ENCODE results near the gene GDI1.

Gene GDI1

DNA sequence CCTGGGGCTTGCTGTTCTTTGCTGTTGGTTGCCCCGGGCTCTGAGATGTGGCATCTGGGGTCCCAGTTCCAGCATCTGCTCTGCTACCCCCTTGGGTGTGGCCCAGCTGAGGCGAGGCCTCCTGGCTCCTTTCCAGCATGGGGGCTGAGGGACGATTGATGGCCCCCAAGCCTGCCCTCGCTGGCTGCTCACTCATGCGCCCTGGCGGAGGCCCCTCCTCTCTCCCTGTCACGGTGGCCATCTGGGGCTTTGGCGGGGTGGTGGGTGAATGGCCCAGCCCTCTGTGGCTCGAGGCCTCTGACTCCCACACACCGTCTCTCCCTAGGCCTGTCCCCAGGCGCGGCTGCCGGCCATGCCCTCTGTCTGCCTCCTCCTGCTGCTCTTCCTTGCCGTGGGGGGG is 22.9 kb downstream of the GDI1 start:
- no peak overlapping the region for H3K9ac ChIP-seq (ENCODE audit: low read length)
- no peaks in the 10 kb centered on the region for H3K36me3 ChIP-seq (ENCODE audit: control insufficient read depth, insufficient read depth, low read length)
- H3K9me3 ChIP-seq (ENCODE audit: control insufficient read depth, low read length): no peaks in the 10 kb centered on the region
- no peaks in the 10 kb centered on the region for H3K27me3 ChIP-seq (ENCODE audit: control insufficient read depth, insufficient read depth, low read length)
- H3K4me1 ChIP-seq (ENCODE audit: control insufficient read depth, insufficient read depth, low read length): peaks cover 4% of the 10 kb centered on the region
- no peak overlapping the region for H3K4me3 ChIP-seq (ENCODE audit: low read length)

DNA sequence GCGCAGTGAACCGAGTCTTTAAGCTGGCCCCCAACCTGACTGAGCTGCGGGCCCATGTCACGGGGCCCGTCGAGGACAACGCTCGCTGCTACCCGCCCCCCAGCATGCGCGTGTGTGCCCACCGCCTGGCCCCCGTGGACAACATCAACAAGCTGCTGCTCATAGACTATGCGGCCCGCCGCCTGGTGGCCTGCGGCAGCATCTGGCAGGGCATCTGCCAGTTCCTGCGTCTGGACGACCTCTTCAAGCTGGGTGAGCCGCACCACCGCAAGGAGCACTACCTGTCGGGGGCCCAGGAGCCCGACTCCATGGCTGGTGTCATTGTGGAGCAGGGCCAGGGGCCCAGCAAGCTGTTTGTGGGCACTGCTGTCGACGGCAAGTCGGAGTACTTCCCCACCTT is 23.4 kb downstream of the GDI1 start:
- H3K27me3 ChIP-seq (ENCODE audit: control insufficient read depth, insufficient read depth, low read length): no peaks in the 10 kb centered on the region
- H3K9ac ChIP-seq (ENCODE audit: low read length): no peak overlapping the region
- no peaks in the 10 kb centered on the region for H3K36me3 ChIP-seq (ENCODE audit: control insufficient read depth, insufficient read depth, low read length)
- H3K4me1 ChIP-seq (ENCODE audit: control insufficient read depth, insufficient read depth, low read length): peaks cover 4% of the 10 kb centered on the region
- no peak overlapping the region for H3K4me3 ChIP-seq (ENCODE audit: low read length)
- H3K9me3 ChIP-seq (ENCODE audit: control insufficient read depth, low read length): no peaks in the 10 kb centered on the region

DNA sequence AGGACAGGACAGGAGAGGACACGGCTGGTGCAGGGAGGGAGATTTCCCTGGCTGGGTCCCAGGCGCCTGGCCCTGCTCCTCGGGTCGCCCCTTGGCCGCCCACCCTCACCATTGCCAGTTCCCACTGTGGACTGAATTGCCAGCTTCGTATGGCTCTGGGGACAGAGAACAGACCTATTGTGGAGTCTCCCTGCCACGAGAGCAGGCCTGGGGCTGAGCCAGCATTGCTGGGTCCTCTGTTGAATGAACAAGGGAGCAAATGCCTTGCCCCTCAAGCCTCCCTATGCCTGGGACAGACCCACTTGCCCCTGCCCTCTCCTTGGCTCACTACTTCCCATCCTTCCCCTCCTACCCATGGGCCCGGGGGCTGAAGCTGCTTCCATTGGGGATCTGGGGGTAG is 25.4 kb downstream of the GDI1 start:
- Histone ChIP-seq H3K4me1 (ENCODE audit: control insufficient read depth, insufficient read depth, low read length) (peaks cover 4% of the 10 kb centered on the region), H3K36me3 (ENCODE audit: control insufficient read depth, insufficient read depth, low read length) (no peaks in the 10 kb centered on the region), H3K27me3 (ENCODE audit: control insufficient read depth, insufficient read depth, low read length) (no peaks in the 10 kb centered on the region), H3K9ac (ENCODE audit: low read length) (no peak overlapping the region), H3K9me3 (ENCODE audit: control insufficient read depth, low read length) (no peaks in the 10 kb centered on the region), H3K4me3 (ENCODE audit: low read length) (no peak overlapping the region)

DNA sequence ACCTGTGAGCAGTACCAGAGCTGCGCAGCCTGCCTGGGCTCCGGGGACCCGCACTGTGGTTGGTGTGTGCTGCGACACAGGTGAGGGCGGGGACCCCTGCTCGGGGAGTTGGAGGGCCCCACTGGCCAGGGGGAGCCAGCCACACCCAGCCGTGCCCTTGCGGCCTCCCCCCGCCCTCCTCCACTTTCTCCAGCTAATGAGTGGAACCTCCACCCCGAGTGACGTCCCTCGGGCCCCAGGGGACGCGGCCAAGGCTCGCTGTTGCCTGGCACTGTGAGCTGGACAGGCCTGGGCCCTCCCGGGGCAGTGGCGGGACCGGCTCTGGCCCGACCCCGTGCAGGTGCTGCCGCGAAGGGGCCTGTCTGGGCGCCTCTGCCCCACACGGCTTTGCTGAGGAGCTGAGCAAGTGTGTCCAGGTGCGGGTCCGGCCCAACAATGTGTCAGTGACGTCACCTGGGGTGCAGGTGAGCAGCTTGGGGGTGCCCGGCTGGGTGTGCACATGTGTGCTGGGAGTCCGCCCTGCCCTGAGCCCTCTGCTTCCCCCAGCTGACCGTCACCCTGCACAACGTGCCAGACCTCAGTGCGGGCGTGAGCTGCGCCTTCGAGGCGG is 26.8 kb downstream of the GDI1 start:
- no peaks in the 10 kb centered on the region for H3K9me3 ChIP-seq (ENCODE audit: control insufficient read depth, low read length)
- H3K4me3 ChIP-seq (ENCODE audit: low read length): no peak overlapping the region
- H3K36me3 ChIP-seq (ENCODE audit: control insufficient read depth, insufficient read depth, low read length): no peaks in the 10 kb centered on the region
- no peak overlapping the region for H3K9ac ChIP-seq (ENCODE audit: low read length)
- H3K27me3 ChIP-seq (ENCODE audit: control insufficient read depth, insufficient read depth, low read length): no peaks in the 10 kb centered on the region
- peaks cover 4% of the 10 kb centered on the region for H3K4me1 ChIP-seq (ENCODE audit: control insufficient read depth, insufficient read depth, low read length)

DNA sequence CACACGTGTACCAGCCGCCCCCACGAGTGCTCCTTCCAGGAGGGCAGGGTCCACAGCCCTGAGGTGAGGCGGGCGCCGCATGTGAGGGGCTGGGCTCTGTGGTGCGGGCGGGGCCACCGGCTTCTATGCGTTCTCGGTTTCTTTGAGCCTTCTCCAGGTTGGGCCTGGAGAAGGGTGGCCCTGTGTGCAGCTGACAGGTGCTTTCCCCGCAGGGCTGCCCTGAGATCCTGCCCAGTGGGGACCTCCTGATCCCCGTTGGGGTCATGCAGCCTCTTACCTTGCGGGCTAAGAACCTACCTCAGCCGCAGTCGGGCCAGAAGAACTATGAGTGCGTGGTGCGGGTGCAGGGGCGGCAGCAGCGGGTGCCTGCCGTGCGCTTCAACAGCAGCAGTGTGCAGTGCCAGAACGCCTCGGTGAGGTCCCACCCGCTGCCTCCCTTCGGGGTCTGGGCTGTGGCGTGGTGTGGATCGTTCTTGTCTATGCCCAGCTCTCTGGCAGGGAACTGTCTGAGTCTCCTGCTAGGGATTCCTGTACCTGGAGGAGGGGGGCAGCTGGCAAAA is 27.9 kb downstream of the GDI1 start:
- no peaks in the 10 kb centered on the region for H3K9me3 ChIP-seq (ENCODE audit: control insufficient read depth, low read length)
- H3K9ac ChIP-seq (ENCODE audit: low read length): no peak overlapping the region
- peaks cover under 1% of the 10 kb centered on the region for H3K4me1 ChIP-seq (ENCODE audit: control insufficient read depth, insufficient read depth, low read length)
- H3K4me3 ChIP-seq (ENCODE audit: low read length): no peak overlapping the region
- H3K27me3 ChIP-seq (ENCODE audit: control insufficient read depth, insufficient read depth, low read length): no peaks in the 10 kb centered on the region
- H3K36me3 ChIP-seq (ENCODE audit: control insufficient read depth, insufficient read depth, low read length): no peaks in the 10 kb centered on the region

DNA sequence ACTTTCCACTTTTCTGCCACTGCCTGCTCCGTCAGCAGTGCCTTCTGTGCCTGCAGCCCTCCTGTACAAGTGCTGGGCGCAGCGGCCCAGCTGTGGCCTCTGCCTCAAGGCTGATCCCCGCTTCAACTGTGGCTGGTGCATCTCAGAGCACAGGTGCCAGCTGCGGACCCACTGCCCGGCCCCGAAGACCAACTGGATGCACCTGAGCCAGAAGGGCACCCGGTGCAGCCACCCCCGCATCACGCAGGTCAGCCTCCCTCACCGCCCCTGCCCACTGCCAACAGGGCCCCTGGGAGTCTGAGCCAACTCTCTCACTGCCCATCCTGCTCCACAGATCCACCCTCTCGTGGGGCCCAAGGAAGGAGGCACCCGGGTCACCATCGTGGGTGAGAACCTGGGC is 28.6 kb downstream of the GDI1 start:
- Histone ChIP-seq H3K9ac (ENCODE audit: low read length) (no peak overlapping the region), H3K4me3 (ENCODE audit: low read length) (no peak overlapping the region), H3K27me3 (ENCODE audit: control insufficient read depth, insufficient read depth, low read length) (no peaks in the 10 kb centered on the region), H3K36me3 (ENCODE audit: control insufficient read depth, insufficient read depth, low read length) (no peaks in the 10 kb centered on the region), H3K9me3 (ENCODE audit: control insufficient read depth, low read length) (no peaks in the 10 kb centered on the region), H3K4me1 (ENCODE audit: control insufficient read depth, insufficient read depth, low read length) (no peaks in the 10 kb centered on the region)

DNA sequence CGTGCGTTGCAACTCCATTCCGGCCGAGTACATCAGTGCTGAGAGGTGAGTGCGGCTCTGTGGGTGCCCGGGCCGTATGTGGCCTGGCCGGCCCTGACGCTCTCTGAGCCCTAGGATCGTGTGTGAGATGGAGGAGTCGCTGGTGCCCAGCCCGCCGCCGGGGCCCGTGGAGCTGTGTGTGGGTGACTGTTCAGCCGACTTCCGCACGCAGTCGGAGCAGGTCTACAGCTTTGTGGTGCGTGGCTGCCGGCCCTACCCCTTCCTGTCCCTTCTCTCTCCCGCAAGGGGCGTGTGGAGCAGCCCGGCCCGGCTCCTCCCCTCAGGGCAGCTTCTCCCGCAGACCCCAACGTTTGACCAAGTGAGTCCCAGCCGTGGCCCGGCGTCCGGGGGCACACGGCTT is 29.1 kb downstream of the GDI1 start:
- H3K9me3 ChIP-seq (ENCODE audit: control insufficient read depth, low read length): no peaks in the 10 kb centered on the region
- no peak overlapping the region for H3K9ac ChIP-seq (ENCODE audit: low read length)
- no peaks in the 10 kb centered on the region for H3K4me1 ChIP-seq (ENCODE audit: control insufficient read depth, insufficient read depth, low read length)
- H3K4me3 ChIP-seq (ENCODE audit: low read length): no peak overlapping the region
- H3K27me3 ChIP-seq (ENCODE audit: control insufficient read depth, insufficient read depth, low read length): no peaks in the 10 kb centered on the region
- H3K36me3 ChIP-seq (ENCODE audit: control insufficient read depth, insufficient read depth, low read length): no peaks in the 10 kb centered on the region

DNA sequence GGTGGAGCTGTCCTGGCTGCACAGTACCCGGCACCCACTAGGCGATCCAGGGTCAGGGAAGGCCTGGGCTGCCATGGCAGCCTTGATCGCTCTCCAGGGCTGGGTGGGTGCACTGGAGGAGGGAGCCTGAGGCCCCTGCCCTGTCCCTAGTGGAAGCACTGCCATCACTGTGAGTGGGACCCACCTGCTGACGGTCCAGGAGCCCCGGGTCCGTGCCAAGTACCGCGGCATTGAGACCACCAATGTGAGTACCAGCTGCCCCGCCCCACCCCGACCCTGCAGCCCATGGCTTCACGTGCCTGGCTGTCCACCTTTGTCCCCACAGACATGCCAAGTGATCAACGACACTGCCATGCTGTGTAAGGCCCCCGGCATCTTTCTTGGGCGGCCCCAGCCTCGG is 30.0 kb downstream of the GDI1 start:
- Histone ChIP-seq H3K9me3 (ENCODE audit: control insufficient read depth, low read length) (no peaks in the 10 kb centered on the region), H3K9ac (ENCODE audit: low read length) (no peak overlapping the region), H3K4me3 (ENCODE audit: low read length) (no peak overlapping the region), H3K4me1 (ENCODE audit: control insufficient read depth, insufficient read depth, low read length) (no peaks in the 10 kb centered on the region), H3K36me3 (ENCODE audit: control insufficient read depth, insufficient read depth, low read length) (no peaks in the 10 kb centered on the region), H3K27me3 (ENCODE audit: control insufficient read depth, insufficient read depth, low read length) (no peaks in the 10 kb centered on the region)

DNA sequence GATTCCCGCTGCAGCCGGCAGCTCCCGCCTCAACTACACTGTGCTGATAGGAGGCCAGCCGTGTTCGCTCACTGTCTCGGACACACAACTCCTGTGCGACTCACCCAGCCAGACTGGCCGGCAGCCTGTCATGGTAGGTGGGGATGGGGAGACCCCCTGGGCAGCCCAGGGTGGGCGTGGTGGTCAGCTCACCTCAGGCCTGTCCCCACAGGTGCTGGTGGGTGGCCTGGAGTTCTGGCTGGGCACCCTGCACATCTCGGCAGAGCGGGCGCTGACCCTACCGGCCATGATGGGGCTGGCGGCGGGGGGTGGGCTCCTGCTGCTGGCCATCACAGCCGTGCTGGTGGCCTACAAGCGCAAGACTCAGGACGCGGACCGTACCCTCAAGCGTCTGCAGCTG is 30.6 kb downstream of the GDI1 start:
- H3K36me3 ChIP-seq (ENCODE audit: control insufficient read depth, insufficient read depth, low read length): no peaks in the 10 kb centered on the region
- H3K9me3 ChIP-seq (ENCODE audit: control insufficient read depth, low read length): no peaks in the 10 kb centered on the region
- H3K4me1 ChIP-seq (ENCODE audit: control insufficient read depth, insufficient read depth, low read length): peaks cover 2% of the 10 kb centered on the region
- no peak overlapping the region for H3K4me3 ChIP-seq (ENCODE audit: low read length)
- no peaks in the 10 kb centered on the region for H3K27me3 ChIP-seq (ENCODE audit: control insufficient read depth, insufficient read depth, low read length)
- H3K9ac ChIP-seq (ENCODE audit: low read length): no peak overlapping the region

DNA sequence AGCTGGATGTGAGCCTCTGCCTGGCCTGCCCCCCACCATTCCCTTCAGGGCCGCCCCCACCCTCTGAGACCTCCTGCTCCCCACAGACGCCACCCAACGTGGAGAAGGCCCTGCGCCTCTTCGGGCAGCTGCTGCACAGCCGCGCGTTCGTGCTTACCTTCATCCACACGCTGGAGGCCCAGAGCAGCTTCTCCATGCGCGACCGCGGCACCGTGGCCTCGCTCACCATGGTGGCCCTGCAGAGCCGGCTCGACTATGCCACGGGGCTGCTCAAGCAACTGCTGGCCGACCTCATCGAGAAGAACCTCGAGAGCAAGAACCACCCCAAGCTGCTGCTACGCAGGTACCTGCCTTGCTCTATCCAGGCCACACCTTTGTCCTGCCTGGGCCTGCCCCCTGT is 31.3 kb downstream of the GDI1 start:
- no peaks in the 10 kb centered on the region for H3K36me3 ChIP-seq (ENCODE audit: control insufficient read depth, insufficient read depth, low read length)
- H3K27me3 ChIP-seq (ENCODE audit: control insufficient read depth, insufficient read depth, low read length): no peaks in the 10 kb centered on the region
- no peak overlapping the region for H3K9ac ChIP-seq (ENCODE audit: low read length)
- H3K9me3 ChIP-seq (ENCODE audit: control insufficient read depth, low read length): no peaks in the 10 kb centered on the region
- H3K4me1 ChIP-seq (ENCODE audit: control insufficient read depth, insufficient read depth, low read length): peaks cover 5% of the 10 kb centered on the region
- no peak overlapping the region for H3K4me3 ChIP-seq (ENCODE audit: low read length)

DNA sequence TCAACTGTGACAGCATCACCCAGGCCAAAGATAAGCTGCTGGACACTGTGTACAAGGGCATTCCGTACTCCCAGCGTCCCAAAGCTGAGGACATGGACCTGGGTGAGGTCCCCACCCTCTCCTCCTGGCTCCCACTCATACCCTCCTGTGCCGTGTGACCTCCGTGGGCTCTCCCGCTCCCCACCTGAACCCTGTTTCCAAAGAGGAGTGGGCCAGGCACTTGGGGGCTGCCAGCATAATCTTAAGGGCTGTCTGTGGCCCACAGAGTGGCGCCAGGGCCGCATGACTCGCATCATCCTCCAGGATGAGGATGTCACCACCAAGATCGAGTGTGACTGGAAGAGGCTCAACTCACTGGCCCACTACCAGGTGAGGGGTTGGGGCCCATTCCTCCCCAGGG is 32.2 kb downstream of the GDI1 start:
- Histone ChIP-seq H3K9ac (ENCODE audit: low read length) (no peak overlapping the region), H3K27me3 (ENCODE audit: control insufficient read depth, insufficient read depth, low read length) (no peaks in the 10 kb centered on the region), H3K4me1 (ENCODE audit: control insufficient read depth, insufficient read depth, low read length) (peaks cover 5% of the 10 kb centered on the region), H3K36me3 (ENCODE audit: control insufficient read depth, insufficient read depth, low read length) (no peaks in the 10 kb centered on the region), H3K4me3 (ENCODE audit: low read length) (no peak overlapping the region), H3K9me3 (ENCODE audit: control insufficient read depth, low read length) (no peaks in the 10 kb centered on the region)

DNA sequence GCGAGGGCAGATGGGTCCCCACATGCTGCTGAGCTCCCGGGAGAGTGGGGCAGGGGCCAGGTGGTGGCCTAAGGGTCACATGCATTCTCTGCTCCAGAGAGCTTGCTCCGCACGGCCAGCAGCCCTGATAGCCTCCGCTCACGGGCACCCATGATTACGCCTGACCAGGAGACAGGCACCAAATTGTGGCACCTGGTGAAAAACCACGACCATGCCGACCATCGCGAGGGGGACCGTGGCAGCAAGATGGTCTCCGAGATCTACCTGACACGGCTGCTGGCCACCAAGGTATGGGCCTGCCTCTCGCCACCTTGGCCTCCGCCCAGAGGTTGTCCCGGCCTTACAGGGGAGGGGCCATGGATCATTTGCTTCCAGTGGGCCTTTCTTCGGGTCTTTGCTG is 32.9 kb downstream of the GDI1 start:
- no peaks in the 10 kb centered on the region for H3K27me3 ChIP-seq (ENCODE audit: control insufficient read depth, insufficient read depth, low read length)
- H3K36me3 ChIP-seq (ENCODE audit: control insufficient read depth, insufficient read depth, low read length): no peaks in the 10 kb centered on the region
- H3K4me3 ChIP-seq (ENCODE audit: low read length): no peak overlapping the region
- no peak overlapping the region for H3K9ac ChIP-seq (ENCODE audit: low read length)
- H3K4me1 ChIP-seq (ENCODE audit: control insufficient read depth, insufficient read depth, low read length): peaks cover 5% of the 10 kb centered on the region
- no peaks in the 10 kb centered on the region for H3K9me3 ChIP-seq (ENCODE audit: control insufficient read depth, low read length)

DNA sequence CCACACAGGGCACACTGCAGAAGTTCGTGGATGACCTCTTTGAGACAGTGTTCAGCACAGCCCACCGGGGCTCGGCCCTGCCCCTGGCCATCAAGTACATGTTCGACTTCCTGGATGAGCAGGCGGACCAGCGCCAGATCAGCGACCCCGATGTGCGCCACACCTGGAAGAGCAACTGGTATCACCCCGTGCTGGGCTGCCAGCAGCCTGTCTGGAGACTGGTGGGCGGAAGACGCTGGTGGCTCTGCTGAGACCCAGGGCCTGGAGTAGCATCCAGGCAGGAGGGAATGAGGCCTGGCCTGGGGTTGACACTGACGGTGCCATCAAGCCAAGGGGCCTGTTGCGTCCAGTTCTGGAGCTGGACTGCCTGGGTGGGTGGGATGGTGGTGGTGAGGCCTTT is 33.5 kb downstream of the GDI1 start:
- Histone ChIP-seq H3K27me3 (ENCODE audit: control insufficient read depth, insufficient read depth, low read length) (no peaks in the 10 kb centered on the region), H3K4me1 (ENCODE audit: control insufficient read depth, insufficient read depth, low read length) (peaks cover 5% of the 10 kb centered on the region), H3K36me3 (ENCODE audit: control insufficient read depth, insufficient read depth, low read length) (no peaks in the 10 kb centered on the region), H3K4me3 (ENCODE audit: low read length) (no peak overlapping the region), H3K9ac (ENCODE audit: low read length) (no peak overlapping the region), H3K9me3 (ENCODE audit: control insufficient read depth, low read length) (no peaks in the 10 kb centered on the region)

Measured in mucosa of stomach (tissue), 1 donor.